Hippocampal formation (tissue), 2 donors: ENCODE data around the gene SLC4A7.
A peak's percentile ranks its signal among the peaks of the same experiment; 100 is the strongest.
"Not testable (repeated sequence)": the region's sequence is repeated elsewhere in the genome, so short reads cannot be mapped to it uniquely, and the experiment has no call there.

Source experiments
- DNase-seq, 2 donors: peaks; one replicate each; lab custom pipeline; 2025; lab: John Stamatoyannopoulos, UW

SLC4A7 gene

DNA sequence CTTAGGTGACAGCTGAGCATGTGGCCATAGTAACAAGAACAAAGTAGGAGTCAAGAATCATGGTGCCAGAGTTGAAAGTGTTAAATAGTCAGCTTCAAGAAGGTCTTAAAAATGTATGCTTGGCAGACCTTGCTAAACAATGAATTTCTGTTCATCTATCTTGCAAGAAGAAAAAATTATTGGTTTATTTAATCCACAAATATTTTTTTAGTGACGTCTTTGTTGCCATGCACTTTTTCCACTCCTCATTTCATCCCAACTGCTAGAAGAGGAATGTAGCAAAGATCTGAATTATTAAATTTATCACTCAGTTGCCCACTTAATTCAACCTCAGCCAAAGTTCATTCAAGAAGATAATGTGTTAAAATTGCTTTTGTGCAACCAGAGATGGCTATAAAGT lies 3.2 kb upstream of the SLC4A7 start:
- no peak for DNase-seq

DNA sequence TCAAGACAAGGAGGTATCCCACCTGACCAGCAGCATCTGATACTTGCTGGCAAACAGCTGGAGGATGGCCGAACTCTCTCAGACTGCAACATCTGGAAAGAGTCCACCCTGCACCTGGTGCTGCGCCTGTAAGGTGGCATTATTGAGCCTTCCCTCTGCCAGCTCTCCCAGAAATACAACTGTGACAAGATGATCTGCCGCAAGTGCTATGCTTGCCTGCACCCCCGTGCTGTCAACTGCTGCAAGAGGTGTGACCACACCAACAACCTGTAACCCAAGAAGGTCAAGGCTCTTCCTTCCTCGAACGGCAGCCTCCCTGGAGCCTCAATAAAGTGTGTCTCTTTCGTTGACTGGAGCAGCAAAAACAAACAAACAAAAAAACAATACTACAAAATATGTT lies 2.2 kb upstream of the SLC4A7 start:
- no peak for DNase-seq

DNA sequence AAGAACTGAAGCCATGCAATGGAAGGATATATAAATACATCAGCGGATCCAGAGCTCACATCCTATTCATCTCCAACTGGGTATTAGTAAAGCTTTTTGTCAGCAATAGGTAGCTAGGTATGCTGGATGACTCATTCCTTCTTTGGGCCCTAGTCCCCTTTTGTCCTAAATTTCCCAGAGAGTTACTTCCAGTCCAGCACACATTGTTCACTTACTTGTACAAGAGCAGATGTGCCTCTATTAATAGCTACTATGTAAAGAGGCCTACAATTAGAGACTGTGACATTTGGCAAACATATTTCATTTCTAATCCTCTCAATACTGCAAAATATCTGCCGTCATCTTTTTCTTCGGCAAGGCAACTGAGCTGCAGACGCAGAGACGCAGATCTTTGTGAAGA lies 1.7 kb upstream of the SLC4A7 start:
- DNase-seq = no peak

DNA sequence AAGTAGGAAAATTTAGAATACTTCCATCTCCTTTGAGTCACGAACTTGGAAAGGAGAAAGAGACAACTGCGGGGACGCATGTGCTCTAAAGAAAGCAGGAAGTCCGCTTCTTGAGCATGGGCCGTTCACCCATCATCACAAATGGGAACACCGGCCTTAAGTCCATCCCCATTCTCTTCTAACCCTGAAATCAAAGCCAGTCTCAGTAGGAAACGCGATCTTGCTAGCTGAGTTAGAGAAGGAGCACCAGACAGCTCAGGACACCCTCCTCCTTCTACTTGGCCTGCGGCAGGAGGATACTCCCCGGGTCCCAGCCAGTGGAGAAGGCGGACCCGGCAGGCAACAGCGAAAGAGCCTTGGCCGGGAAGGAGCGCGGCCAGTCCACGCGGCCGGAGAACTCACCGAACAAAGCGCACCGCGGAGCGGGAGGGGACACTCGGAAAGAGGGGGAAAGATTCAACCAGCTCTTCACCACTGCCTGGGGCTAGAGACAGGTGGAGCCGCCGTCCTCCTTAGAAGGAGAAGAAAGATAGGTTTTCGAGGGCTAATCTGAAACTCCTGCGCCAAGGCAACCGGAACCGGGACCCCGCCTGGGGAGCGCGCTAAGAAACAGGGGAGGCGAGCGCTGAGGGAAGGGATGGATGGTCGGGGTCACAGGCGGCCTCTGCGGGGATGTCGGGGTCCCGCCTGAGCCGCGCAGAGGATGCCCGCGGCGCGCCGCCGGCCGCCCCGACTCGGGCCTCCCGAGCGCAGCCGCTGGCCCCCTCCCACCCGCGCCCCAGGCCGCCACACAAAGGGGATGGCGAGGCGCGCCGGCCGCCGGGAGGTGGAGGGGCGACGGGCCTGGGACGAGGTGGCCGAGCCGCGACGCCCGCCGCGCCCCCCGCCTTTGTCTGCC lies 818 bp downstream of the SLC4A7 start:
- peak in 1 of 2 donors; percentile 40 for DNase-seq

DNA sequence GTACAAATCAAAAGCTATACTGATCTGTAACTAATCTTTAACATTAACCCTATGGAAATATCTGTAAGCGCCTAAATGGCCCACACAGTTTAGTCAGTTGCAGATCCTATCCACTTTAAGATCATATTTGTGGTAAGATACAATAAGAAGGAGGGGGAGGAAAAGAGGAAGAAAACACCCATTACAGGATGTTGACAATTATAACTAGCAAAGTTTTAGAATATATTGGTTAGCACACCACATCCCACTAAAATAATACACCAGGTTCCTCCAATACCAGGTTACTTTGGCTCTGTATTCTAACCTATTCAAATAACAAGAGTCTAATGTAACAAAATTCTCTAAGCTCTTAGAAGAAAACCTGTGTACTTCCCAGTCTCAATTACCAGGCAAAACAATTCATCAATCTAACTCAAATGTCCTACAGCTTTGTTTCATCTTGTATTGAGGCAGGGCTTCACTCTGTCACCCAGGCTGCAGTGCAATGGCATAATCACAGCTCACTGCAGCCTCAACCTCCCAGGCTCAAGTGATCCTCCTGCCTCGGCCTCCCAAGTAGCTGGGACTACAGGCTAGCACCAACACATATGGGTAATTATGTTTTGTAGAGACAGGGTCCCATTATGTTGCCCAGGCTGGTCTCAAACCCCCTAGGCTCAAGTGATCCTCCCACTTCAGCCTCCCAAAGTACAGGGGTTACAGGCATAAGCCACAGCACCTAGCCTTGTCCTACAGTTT lies 4.2 kb downstream of the SLC4A7 start:
- no peak for DNase-seq

DNA sequence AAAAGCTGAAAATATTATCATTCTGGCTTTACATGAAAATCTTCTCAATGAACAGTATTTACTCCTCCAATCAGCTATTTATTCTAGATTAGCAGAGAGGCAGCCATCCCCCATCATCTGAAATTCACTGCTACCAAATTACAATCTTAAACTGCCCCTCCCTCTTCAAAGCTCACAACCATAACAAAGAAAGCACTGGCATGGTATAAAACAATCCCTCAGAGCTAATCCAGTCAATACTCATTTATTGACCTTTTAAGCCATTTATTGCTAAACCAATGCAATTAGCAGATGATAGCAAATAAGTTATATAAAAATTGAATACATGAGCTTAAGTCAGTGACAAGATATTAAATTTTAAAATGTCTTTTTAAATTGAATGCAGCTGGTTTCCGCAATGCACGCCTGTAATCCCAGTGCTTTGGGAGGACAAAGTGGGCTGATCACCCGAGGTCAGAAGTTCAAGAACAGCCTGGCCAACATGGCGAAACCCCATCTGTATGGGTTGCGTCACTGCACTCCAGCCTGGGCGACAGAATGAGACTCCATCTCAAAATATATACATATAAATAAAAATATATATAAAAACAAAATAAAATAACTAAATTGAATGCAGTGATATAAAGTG lies 12.1 kb downstream of the SLC4A7 start:
- DNase-seq = no peak

DNA sequence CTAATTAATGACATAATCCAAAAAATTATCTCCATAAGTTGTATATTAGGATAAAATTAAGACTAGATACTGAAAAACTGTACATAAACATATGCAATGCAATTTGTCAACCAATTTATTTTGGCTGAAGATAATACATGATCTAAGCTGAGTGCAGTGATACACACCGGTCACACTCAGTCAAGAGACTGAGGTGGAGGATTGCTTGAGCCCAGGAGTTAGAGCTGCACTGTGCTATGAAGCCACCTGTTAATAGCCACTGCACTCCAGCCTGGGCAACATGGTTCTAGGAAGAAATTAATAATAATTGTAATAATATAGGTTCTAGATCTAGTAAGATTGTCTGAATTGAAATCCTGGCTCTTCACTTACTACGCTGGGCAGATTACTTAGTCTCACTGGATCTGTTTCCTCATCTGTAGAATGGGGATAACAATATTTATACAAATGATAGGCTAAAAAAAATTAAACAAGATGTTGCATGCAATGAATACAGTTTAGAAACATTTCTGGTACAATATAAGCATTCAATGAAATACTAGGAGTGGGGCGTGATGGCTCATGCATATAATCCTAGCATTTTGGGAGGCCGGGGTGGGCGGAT lies 15.8 kb downstream of the SLC4A7 start:
- no peak for DNase-seq

DNA sequence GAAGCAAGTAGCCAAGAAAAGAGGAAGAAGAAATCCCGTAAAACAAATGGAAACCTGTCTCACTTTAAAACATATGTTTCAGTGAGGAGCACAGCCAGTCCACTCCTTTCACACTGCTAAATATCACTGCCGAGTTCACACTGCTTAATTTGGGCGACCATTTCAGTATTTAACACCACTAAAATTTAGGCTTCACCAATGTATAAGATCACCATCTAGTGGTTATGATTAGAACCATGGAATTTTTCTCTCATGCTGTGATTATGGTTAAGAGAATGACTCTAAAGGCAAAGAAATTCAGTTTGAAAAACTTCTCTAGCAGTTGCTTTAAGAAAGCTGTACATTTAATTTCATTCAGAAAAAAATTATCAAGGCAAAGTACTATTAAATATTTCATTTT lies 16.6 kb downstream of the SLC4A7 start:
- peak in 1 of 2 donors; percentile 41 for DNase-seq

DNA sequence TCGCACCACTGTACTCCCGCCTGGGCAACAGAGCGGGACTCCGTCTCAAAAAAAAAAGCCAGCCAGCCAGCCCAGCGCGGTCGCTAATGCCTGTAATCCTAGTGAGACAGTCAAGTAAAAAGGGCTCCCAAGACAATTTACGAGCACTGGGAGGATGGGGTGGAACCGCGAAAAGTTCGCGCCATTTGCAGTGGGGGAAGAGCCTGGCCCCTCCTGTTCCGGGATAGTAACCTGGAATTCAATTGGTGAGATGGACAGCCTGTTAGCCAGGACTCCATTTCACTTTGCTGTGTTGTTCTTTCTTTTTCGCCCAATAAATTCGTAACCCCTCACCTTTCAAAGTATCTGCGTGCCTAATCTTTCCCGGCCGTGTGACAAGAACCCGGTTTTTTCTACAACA lies 19.5 kb downstream of the SLC4A7 start:
- DNase-seq = no peak

DNA sequence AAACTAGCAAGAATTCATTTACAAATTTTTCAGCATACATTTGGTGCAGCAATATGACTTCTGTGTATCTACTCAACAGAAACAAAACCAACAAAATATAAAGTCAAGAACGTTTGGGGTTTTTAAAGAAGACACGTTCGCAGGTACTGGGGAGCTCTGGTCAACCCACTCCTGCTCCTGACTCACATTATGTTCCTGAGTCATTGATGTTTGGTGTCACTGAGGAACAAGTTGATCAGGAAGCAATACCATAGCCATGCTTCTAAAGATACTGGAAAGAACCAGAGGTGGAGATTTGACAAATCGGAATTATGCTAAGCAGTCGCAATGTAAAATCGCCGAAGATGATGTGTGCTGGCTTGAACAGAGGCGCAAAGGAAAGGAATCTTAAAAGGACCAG lies 22.0 kb downstream of the SLC4A7 start:
- no peak for DNase-seq

DNA sequence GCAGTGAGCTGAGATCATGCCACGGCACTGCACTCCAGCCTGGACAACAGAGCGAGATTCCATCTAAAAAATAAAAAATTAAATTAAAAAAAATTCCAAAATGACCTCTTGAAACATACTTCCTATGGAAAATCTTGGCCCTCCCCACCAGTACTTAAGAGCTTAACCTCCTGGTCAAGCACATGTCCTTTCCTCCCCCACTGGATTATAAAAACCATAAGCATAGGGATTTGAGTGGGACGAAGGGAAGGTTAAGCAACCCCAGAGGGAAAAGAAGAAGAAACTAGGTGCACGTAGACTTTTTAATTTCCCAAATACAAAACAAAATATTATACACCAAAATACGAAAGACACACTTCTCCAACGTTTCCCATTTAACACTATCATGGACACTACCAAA lies 25.3 kb downstream of the SLC4A7 start:
- DNase-seq = no peak

DNA sequence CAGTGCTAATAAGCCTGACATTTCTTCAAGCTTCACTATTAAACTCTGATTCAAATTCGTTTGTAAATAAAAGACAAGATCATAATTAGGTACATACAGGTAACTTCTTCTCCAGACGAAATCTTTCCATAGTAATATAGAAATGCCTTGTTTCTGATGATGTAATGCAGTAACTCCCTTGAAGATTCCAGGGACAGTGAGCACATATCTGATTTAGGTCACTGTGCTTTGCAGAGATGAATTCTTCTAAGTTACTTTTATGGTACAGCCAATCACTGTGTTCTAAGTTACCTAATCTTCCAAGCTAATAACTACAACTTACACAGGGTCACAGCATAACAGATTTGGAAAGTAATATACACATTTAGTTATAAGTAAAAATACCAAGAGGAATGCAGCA lies 27.6 kb downstream of the SLC4A7 start:
- no peak for DNase-seq

DNA sequence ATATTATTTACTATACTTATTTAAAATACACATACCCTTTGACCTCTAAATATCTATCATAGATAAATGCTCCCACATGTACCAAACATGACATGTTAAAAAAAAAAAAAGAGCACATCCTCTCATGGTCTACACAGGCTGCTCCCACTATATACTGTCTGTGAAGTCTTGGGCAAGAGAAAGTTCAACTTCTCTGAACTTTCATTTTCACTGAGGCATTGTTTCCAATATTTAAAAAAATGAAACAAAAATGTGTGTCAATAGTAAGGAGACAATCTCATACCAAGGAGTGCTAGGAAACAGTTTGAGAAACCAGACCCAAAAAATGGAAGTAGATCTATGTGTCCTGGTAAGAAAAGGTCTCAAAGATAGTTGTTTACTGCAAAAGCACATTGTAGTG lies 29.3 kb downstream of the SLC4A7 start:
- DNase-seq = no peak

DNA sequence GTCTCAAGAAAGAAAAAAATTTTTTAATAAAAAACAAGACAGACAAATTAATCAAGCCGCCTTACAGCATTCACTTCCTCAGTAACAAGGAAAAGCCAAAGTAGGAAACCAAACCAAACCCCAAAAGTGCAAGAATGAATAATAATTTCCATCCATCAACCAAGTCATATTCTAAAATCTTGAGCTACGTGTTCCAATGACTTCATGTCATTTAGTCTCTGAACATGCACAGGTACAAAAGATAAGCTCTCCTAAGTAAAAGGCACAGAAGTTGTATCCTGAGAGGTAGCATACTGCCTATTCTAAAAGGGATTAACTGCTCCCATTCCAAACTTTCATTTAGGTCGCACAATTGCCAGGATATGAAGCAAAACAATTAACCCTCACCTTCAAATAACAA lies 29.7 kb downstream of the SLC4A7 start:
- DNase-seq = no peak

DNA sequence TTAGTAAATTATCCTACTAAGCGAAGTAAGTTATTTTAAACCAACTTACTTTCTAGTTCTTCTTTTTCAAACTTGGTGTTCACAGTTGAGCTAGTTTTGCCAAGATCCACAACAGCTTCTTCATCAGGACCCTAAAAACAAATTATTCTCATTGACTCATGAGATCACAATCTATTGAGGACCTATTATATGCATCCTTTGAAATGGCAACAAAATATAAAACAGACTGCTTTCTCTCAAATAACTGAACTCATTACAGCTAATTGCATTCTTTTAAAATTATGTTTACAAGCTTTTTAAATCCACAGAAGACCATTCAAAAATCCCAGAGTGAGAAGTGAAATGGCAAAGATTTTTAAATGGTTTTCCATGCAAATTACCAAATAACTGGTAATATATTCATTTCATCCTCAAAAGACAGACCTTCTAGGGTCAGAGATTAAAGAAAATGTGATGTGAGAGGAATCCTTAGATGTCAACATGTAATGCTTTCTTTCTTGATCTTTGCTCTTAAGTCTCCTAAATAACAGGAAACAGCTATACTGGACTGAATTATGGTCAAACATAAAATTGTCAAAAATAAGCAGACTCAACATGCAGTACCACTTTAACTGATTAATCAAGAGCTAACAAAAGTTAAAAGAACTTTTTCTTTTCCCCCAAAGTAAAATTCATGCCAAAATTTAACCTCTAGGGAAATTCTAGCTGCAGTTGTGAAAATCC lies 31.7 kb downstream of the SLC4A7 start:
- no peak for DNase-seq

DNA sequence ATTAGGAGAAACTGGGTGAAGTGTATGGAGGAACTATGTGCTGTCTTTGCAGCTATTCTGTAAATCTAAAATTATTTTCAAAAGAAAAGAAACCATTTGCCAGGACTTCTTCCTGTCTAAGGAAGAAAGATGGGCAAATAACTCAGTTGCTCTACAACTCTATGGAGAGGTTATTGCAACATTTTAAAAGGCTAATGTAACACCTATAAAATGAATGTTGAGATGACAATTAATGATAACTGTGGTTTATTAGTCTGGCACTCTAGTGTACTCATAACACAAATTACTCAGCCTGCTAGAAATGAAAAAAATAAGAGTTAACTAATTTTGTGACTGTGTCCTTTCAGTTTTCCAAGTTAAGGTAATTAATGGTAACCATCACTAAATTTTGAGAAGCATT lies 32.3 kb downstream of the SLC4A7 start:
- no peak for DNase-seq

DNA sequence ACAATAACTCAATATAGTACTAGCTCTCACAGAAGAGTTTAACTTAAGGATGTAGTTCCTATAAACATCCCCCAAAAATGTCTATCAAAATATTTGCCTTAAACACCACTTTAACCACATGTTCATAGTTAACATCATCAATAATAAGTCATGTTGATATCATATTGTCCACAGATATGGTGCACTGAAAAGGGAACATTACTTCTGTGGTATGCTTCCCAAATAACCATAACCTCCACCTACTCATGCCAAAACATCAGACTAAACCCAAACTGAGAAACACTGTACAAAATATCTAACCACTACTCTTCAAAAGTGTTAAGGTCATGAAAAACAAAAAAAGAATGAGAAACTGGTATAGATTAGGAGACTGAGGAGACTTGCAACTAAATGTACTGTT lies 32.9 kb downstream of the SLC4A7 start:
- DNase-seq = no peak

DNA sequence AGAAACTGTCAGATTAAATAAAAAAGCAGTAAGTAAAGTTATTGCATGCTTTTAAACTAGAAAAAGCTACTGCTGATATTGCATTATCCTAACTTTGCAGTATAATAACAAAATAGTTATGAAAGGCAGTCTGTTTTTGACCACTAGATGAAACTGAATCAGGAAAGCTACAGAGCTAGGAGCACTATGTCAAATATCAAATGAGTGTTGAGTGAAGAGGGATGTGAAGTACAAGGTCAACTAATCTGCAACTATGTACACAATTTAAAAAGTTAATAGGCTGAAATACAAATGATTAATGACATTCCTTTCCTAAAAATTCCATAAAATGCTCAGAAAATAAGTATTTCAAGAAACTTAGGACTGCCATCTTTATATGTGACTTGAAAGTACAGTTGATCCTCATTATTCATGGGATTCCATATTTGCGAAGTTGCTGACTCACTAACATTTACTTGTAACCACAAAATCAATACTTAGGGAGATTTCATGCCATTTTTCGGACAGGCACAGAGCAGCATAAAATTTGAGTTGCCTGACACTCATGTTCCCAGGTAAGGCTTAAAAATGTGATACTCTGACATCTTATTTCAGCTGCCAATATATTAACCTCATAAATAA lies 34.5 kb downstream of the SLC4A7 start:
- no peak for DNase-seq

DNA sequence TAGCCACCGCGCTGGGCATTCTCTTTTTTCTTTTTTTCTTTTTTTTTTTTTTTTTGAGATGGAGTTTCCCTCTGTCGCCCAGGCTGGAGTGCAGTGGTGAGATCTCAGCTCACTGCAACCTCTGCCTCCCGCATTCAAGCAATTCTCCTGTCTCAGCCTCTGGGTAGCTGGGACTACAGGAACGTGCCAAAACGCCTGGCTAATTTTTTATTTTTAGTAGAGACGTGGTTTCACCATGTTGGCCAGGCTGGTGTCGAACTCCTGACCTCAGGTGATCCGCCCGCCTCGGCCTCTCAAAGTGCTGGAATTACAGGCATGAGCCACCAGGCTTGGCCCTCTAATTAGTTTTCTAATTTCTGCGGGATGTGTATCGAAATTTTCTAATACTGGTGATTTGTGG lies 41.2 kb downstream of the SLC4A7 start:
- not testable (repeated sequence) for DNase-seq

DNA sequence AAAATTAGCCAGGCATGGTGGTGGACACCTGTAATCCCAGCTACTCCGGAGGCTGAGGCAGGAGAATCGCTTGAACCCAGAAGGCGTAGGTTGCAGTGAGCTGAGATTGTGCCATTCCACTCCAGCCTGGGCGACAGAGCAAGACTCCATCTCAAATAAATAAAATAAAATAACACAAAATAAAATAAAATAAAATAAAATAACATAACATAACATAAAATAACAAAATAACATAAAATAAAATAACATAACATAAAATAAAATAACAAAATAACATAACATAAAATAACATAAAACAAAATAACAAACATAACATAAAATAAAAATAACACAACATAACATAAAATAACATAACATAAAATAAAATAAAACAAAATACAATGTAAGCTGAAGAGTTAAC lies 45.8 kb downstream of the SLC4A7 start:
- DNase-seq = not testable (repeated sequence)

DNA sequence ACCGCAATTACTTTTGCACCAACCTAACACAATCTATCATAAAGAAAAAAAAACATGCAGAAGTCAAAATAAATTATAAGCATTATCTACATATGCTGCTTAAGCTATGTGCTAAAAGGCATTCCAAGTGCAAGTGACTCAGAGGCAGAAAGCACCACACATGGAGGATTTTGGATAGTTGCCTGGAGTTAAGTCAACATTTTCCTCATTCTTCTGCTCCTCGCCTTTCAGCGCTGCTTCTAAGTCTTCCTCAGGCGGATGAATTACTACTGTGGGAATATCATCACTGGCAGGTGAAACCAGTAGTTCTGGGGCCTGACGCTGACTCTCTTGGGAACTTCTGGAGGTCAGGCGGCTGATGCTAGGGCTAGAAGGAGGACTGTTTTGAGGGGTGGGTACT lies 53.1 kb downstream of the SLC4A7 start:
- peak in 1 of 2 donors; percentile 6 for DNase-seq
